KBM-7 (cell line): Measurements from ENCODE around the gene TM9SF4.
A peak's percentile ranks its signal among the peaks of the same experiment; 100 is the strongest.

Experiments used
- DNase-seq: peaks from one replicate; pipeline ENCODE4 v3.0.0-alpha.2; 2015
- in situ Hi-C: fragments of 300-500 bp; cut with MboI; formaldehyde crosslinking; loops from 2 replicates; pipeline ENCODE4 v1.14.3; 2020; ENCODE audit warnings: low sequenced_read_pairs, low pct_unique_long_range_greater_than_20kb, mixed read lengths

Gene TM9SF4, protein sequence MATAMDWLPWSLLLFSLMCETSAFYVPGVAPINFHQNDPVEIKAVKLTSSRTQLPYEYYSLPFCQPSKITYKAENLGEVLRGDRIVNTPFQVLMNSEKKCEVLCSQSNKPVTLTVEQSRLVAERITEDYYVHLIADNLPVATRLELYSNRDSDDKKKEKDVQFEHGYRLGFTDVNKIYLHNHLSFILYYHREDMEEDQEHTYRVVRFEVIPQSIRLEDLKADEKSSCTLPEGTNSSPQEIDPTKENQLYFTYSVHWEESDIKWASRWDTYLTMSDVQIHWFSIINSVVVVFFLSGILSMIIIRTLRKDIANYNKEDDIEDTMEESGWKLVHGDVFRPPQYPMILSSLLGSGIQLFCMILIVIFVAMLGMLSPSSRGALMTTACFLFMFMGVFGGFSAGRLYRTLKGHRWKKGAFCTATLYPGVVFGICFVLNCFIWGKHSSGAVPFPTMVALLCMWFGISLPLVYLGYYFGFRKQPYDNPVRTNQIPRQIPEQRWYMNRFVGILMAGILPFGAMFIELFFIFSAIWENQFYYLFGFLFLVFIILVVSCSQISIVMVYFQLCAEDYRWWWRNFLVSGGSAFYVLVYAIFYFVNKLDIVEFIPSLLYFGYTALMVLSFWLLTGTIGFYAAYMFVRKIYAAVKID

DNA sequence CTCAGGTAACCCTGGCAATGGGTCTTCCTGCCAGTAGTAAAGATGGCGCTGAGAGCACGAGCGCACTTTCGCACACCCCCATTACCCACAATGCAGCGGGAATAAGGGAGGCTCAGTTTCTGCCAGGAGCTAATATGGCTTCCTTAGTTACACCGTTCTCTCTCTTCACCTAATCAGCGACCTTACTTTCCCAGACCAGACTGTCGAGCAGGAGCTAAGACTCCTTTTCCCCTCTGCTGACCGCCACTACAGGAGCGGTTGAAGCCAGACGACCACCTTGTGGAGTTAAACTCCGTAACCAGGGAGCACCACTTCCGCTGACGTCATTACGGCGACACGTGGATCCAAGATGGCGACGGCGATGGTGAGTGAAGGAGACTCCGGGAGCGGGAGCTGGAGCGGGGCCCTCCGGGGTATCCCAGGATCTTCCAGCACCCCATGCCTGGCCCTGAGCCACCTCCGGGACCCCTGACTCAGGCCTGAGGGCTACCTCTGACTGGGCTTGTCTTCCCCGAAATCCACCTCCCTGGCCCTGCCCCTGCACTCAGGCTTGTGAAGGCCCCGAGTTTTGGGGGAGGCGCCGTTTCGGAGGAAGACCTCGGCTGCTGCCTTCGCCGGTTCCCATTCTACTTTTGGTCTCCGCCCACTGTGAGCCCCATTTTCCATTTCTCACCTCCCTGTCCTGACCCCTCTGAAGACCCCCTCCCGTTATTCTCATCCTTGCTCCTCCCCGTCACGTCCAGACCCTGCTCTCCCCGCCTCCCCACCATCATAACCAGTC, at the start of gene TM9SF4:
Gene TM9SF4, plus strand, starts transcription at position 323 of the 781 bp plus-strand sequence. Its CDS starts 27 bp downstream, at position 350.
- in situ Hi-C loops = no loop called here
- peak; percentile 96 for DNase-seq

DNA sequence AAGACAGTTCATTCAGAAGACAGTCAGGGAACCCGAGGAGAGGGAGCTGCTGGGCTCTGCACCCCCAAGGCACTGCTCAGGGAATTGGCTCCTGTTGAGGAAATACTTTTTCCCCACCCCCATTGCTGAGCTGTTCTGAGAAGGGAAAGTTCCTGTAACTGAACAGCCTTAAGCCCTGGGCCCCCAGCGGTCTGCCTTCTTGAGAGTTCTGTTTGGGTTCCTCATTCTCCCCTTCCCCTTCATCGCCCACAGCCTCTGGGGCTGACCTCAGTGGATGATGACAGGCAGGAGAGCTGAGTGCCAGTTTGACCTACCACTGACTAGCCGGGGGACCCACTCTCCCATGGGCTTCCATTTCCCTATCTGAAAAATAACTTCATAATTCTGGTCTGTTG, 46.7 kb upstream of the TM9SF4 start:
- in situ Hi-C loops = no loop called here

DNA sequence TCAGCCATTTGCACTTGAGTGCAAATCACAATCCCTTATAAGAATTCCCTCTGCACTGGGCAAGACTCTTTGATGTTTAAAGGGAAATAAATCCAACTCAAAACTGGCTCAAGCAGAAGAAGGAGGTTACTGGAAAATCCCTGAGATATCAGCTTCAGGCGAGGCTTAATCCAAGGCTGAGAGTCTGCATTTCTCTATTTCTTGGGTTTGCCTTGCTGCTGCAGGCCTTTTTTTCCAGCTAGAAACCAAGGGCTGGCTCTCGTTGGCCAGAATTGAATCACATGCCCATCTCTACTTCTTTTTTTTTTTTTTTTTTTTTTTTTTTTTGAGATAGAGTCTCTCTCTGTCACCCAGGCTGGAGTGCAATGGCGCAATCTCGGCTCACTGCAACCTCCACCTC, 45.8 kb upstream of the TM9SF4 start:
- in situ Hi-C loops = no loop called here
- peak; percentile 55 for DNase-seq

More for the DNA sequence above, 46.7 kb upstream of the TM9SF4 start:
- DNase-seq = peak; percentile 92

DNA sequence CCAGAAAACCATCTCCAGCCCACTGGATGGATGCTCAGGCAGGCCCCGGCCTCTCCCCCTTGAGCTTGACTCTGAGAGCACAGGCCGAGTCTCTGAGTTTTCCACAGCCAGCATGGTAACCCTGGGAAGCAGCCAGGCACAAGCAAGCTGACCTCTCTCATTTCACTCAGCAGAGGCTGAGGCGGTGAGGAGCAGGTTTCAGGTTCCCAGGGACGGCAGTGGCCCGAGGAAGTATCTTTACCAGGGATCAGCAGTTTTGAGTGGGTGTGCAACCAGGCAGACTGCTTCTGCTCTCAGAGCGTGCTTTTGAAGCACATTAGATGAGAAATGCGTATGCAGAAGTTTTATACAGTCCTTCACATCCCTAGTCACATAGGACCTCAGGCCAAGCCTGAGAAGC, 44.8 kb upstream of the TM9SF4 start:
- no peak for DNase-seq
- in situ Hi-C loops = no loop called here

DNA sequence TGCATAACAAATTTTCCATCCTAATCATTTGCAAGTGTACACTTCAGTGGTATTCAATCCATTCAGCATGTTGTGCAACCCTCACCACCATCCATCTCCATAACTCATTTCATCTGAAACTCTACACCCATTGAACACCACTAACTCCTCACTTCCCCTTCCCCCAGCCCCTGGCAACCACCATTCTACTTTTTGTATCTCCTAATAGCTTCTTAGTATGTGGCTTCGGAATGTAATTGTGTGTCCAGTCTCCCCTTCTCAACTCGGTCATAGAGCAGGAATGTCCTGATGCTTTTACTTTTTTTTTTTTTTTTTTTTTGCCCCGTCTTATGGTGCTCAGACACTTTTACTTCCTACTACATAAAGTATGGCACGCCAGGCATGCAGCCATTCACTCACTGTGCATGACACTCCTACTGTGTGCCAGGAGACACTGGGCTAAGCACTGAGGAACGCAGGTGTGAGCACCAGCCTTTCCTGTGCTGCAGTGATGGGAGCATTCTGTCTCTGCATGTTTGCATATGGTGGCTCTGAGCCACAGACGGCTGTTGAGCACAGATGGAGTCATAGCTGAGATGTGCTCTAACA, 42.2 kb upstream of the TM9SF4 start:
- DNase-seq = peak; percentile 88
- in situ Hi-C loops = no loop called here

DNA sequence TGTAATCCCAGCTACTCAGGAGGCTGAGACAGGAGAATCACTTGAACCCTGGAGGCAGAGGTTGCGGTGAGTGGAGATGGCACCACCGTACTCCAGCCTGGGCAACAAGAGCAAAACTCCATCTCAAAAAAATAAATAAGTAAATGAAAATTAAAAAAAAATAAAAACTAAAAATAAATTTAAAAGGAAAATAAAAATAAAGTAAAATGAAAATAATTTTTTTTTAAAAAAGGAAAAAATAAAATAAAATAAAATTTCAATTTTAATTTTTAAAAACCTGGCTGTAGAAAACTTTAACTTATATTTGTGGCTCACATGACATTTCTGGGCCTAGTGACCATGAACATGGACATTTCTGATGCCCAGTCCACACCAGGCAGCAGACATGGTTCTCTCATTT, 41.3 kb upstream of the TM9SF4 start:
- in situ Hi-C loops = no loop called here
- no peak for DNase-seq

DNA sequence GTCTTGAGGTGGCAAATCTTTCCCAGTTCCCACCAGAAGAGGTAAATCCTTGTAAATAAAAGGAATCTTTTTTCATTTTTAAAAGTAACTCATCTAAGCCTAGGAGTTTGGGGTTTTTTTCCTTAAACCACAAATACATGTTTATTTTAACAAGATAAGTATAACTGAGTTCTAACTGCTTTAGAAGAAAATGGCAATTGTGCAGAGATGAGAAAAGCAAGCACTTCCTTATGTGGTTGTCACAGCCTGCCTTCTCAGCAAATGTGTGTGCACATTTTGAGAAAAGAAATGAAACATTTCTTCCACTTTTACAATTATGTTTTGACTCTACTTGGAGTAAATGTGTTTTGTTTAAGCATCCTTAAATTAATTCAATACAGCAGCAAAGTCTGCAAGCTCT, 39.8 kb upstream of the TM9SF4 start:
- in situ Hi-C loops = no loop called here
- no peak for DNase-seq

DNA sequence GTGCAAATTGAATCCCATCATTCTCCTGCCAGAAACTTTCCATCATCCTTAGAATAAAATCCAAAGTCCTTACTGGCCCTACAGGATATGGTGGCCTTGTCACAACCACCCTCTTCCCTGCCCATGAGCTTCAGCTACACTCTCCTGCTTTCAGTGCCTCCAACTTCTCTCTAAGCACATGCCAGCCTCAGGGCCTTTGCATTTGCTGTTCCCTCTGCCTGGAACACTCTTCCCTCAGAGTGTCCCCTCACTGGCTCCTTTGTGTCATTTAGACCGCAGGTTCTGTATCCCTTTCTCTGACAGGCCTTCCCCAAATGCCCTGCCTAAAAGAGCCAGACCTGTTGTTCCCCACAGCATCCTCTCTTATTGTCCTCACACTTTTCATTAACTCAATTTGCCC, 39.2 kb upstream of the TM9SF4 start:
- in situ Hi-C loops = no loop called here
- no peak for DNase-seq

DNA sequence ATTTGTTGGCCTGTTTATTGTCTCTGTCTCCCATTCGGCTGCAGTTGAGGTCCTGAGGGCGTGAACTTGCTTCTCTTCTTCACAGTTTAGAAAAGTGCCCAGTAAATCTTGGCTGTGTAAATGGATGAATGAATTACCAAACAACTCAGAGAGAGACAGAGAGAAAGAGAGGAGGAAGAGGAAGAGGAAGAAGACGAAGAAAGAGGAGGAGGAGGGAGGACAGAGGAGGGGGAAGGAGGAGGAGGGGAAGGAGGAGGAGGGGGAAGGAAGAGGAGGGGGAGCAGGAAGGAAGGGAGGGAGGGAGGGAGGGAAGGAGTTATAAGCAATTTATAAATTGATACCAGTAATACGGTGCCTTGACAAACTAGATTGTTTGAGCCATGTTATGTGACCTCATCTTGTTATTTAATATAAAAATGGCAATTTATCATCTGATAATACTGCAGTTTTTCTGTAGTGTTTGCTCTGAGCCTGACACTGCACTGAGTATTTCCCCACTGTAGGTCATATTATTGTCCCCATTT, 38.8 kb upstream of the TM9SF4 start:
- in situ Hi-C loops = no loop called here
- DNase-seq = no peak

DNA sequence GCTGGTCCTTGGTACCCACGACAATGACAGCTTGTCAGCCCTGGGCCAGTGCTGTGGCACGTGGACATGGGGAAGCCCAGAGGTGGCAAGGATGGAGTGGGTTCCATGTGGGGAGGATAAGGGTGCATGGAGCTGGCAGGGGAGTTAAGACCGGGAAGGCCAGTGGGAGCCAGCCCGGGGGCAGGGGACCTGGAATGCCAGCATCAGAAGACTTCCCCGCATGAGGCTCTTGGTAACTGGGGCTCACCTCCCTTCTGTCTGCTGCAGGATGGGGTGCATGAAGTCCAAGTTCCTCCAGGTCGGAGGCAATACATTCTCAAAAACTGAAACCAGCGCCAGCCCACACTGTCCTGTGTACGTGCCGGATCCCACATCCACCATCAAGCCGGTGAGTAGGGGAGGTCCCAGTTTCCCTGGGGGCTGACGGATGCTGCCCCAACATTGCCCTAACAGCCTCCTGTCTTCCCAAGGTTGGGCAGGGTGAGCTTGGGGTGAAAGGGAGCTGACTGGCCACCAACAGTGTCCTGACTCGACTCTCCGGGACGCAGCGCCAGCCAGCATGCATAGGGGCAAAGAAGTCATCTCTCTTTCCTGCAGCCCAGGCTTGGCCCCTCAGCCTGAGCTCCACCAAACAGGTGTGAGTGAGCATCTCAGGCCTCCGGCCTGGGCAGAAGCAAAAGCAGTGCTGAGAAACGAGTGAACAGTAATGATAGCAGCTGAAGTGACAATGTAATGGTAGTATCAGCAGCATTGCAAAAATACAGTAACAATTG, 37.9 kb upstream of the TM9SF4 start:
- DNase-seq = no peak
- in situ Hi-C loops = no loop called here

DNA sequence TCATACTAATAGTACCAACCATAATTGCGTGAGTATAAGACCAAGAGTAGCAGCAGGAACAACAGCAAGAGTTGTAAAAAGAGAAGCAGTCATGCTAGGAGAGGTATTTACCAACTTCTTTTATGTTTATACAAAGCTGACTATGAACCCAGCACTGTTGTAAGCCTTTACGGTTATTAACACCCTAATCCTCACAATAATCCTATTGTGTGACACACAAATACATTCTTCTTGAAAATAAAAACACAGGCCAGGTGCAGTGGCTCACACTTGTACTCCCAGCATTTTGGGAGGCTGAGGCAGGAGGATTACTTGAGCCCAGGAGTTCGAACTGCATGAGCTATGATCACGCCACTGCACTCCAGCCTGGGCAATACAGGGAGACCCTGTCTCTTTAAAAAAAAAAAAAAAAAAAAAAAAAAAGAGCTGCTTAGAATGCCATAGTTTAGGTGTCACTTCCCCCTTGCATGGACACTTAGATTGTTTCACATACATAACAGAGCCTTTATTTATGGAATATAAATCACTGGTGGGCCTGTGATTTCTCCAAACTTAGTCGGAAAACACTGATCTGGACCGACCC, 37.3 kb upstream of the TM9SF4 start:
- in situ Hi-C loops = no loop called here
- DNase-seq = no peak

DNA sequence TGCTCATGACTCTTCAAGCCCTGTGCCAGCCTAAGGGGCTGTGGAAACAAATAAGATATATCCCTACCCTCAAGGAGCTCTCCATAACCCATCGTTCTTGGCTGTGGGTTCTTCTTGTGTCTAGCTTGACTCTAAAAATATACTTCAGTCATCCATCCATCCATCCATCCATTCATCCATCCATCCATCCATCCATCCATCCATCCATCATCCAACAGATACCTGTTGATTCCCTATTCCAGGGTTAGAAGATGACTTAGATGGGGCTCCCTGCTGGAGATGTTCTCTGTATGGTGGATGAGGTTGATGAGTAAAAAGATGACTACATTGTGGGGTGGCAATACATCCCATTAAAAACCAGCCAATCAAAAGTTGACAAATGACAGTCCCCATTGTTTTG, 34.0 kb upstream of the TM9SF4 start:
- in situ Hi-C loops = no loop called here
- DNase-seq = no peak

DNA sequence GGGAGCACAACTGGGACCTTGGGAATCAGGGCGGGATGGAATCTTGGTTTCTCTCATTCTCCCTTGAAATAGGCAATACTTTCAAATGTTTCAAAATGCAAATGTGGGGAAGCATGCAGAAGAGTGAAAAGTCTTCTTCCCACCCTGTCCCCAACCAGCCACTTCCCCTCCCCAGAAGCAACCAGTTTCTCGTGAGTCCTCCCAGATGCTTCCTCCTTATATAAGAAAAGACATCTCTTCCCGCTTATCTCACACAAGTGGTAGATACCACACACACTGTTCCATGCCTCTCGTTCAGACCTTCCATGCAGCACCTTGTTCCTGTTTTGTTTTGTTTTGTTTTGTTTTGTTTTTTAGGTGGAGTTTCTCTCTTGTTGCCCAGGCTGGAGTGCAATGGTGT, 32.3 kb upstream of the TM9SF4 start:
- in situ Hi-C loops = no loop called here
- peak; percentile 67 for DNase-seq

DNA sequence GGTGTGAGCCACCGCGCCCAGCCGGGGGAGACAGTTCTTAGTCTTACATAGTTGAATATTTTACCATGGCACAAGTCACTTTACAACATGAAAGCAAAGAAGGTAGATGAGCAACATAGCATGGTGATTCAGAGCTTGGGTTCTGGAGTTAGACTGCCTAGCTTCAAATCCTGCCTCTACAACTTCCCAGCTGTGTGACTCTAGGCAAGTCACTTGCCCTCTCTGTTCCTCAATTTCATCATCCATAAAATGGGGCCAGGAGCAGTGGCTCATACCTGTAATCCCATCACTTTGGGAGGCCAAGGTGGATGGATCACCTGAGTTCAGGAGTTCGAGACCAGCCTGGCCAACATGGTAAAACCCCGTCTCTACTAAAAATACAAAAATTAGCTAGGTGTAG, 31.2 kb upstream of the TM9SF4 start:
- in situ Hi-C loops = no loop called here

DNA sequence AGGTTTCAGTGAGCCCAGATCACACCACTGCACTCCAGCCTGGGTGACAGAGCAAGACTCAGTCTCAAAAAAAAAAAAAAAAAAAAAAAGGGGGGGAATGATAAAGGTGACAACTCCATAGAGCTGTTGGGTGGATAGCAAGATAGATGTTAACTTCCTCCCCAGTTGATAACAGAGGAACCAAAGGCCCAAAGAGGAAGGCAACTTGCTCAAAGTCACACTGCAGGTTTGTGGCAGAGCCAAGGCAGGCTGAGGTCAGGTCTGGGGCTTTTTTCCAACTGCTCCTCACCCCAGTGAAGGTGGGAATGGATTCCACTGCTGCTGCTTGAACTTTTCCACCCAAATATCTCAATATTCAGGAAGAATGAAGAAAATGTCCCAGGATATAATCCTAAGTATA, 30.7 kb upstream of the TM9SF4 start:
- in situ Hi-C loops = no loop called here
- peak; percentile 50 for DNase-seq

More for the DNA sequence above, 31.2 kb upstream of the TM9SF4 start:
- no peak for DNase-seq

DNA sequence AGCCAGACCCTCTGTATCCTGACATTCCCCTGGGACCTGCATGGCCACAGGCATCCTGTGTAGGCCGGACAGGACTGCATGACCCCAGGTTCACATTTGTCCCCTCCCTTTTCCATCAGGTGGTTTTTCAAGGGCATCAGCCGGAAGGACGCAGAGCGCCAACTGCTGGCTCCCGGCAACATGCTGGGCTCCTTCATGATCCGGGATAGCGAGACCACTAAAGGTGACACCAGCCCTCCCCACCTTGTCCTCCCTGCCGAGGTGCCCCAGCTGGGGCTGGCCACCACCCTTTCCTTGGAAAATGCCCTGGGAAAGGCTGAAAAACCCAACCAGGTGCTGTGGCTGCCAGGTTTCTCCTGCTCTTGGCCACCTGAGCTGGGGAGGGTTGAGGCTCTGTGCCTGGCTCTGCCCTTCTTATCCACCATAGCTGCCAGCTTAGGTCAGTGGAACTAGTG, 29.8 kb upstream of the TM9SF4 start:
- in situ Hi-C loops = no loop called here
- no peak for DNase-seq

DNA sequence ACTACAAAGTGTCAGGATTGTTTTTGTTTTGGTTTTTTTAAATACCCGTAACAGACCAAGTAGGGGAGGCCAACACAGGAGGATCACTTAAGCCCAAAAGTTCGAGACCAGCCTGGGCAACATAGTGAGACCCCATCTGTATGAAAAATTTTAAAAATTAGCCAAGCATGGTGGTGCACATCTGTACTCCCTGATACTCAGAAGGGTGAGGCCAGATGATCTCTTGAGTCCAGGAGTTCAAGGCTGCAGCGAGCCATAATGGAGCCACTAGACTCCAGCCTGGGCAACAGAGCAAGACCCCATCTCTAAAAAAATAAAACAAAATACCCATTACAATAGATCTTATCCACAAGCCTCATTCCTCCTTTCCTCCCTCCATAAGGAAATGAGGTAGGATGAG, 28.7 kb upstream of the TM9SF4 start:
- in situ Hi-C loops = no loop called here
- no peak for DNase-seq

DNA sequence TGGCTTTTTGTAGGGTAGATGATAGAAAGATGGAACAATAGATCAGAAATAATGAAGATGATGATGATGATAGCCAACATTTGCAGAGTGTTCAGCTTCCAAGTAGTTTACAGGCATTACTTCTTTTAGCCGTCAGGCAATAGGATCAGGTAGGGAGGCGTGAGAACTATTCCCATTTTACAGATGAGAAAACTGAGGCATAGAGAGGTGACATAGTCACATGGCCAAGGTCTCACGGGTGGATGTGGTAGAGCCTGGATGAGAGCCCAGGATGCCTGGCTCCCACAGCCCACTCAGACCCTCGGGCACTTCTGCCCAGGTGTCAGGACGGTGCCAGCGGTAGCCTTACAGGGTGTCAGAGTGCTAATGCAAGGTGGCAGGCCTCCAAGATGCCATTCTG, 26.0 kb upstream of the TM9SF4 start:
- no peak for DNase-seq
- in situ Hi-C loops = no loop called here
